Tibial nerve (tissue), 4 donors: ENCODE data around the gene THUMPD3.

Experiments
- CTCF ChIP-seq, 5 experiments: fragments of 200-600 bp in 3 of 5; fragments of 450-650 bp in 2 of 5; sonication (generic) in 3 of 5; IDR thresholded peaks; one replicate each; pipeline ENCODE4 v1.5.1; 2016 to 2019; ENCODE audit warnings: antibody characterized with exemption in 5 of 5, mild to moderate bottlenecking in 3 of 5, moderate library complexity in 2 of 5
- EP300 ChIP-seq, 2 donors: sonication (generic); formaldehyde crosslinking; IDR thresholded peaks; one replicate each; pipeline ENCODE4 v1.6.1; 2017; ENCODE audit warnings: antibody characterized with exemption in 2 of 2, mild to moderate bottlenecking in 1 of 2
- POLR2A ChIP-seq, 2 donors: fragments of 450-650 bp; IDR thresholded peaks; one replicate each; pipeline ENCODE4 v1.6.1; 2017; ENCODE audit warnings: antibody characterized with exemption in 2 of 2, mild to moderate bottlenecking in 2 of 2, moderate library complexity in 2 of 2

DNA sequence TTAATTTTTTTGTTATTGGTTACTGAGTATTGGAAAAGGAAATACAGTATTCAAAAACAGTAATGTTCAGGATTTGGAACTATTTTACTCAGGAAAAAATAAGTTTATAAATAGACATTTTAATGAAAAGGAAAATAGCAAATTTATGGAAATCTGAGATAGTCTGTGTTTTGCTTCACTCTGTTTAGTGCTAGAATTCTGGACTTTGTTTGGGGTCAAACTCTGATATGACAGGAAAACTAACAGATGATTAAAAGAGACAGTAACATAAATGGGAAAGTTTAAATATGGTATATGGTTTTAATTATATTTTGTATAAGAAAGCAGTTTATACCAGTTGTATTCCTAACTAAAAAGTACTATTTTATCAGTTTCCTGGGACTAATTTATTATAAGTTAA, 52.0 kb downstream of the THUMPD3 start:
- TF ChIP-seq EP300 (IDR thresholded peaks at IDR 0.05): no peak
- no peak for TF ChIP-seq POLR2A (IDR thresholded peaks at IDR 0.05)
- no peak for TF ChIP-seq CTCF (IDR thresholded peaks at IDR 0.05)
